ENCODE measurements around the gene PLA2G6. TPM values are rescaled to one million over a fixed set of nuclear protein-coding genes. Genes with fewer than 3 reads are reported as not detected.

Gene PLA2G6
- total and polyA plus RNA-seq, 9 donors, result 16.4 to 68.4 (median 39.4) TPM

- H3K36me3 ChIP-seq, result peaks cover 2% of the 10 kb centered on the region
- H3K4me3 ChIP-seq, result no peak overlapping the region
- no peaks in the 10 kb centered on the region for H3K4me1 ChIP-seq (ENCODE audit: insufficient read depth)
- no peak overlapping the region for H3K27ac ChIP-seq
- no peak for DNase-seq
- H3K27me3 ChIP-seq, result no peaks in the 10 kb centered on the region
- intact Hi-C loops (cut with DNase I), result loop anchor here in 1 of 4 donors (10.0 kb wide), 1 partner anchor 278 kb away; no protein-coding TSS in a partner anchor
- no peaks in the 10 kb centered on the region for H3K9me3 ChIP-seq
- TF ChIP-seq POLR2A (IDR thresholded peaks at IDR 0.05) (no peak), EP300 (IDR thresholded peaks at IDR 0.05) (no peak), CTCF (IDR thresholded peaks at IDR 0.05) (no peak)
- 65 to 67% (median 66%) methylated on average over 8 of the region's 8 CpGs for WGBS, 3 donors
Measured at GRCh38 chr22:38067028-38067415, 114.6 kb downstream of the PLA2G6 start.

DNA sequence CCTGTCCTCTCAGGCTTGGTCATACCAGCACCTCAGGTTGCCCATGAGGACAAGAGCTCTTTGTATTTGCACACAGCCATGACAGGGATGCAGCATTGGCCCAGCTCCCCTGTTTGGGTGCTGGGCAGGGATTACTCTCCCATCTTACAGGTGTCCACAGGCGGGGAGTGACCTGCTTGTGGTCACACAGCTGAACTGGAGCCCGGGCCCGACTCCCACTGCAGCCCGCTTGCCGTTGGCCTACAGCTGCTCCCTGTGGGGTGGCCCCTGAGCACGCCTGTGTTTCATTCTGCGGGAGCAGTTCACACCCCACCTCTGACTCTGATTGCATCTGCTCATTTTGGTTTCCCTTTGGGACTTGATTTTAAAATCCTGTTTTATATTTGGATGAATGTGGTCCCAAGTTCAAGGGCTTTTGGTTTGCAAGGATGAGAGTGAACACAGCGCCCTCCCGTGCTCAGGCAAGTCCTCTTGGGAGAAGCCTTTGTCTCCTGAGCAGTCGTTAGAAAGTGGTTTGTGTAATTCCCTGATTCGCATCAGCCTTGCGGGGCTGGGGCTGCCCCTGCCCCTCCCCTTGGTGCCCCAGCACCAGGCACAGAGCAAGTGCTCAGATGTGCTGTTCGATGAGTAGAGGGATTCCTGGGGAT, 115.1 kb downstream of the PLA2G6 start:
- WGBS, 3 donors, result 48 to 61% (median 48%) methylated on average over 13 of the region's 13 CpGs
- no peak for TF ChIP-seq CTCF (IDR thresholded peaks at IDR 0.05)
- TF ChIP-seq EP300 (IDR thresholded peaks at IDR 0.05), result no peak
- no peak for TF ChIP-seq POLR2A (IDR thresholded peaks at IDR 0.05)
- Histone ChIP-seq H3K4me3 (no peak overlapping the region), H3K4me1 (ENCODE audit: insufficient read depth) (no peaks in the 10 kb centered on the region), H3K36me3 (peaks cover 2% of the 10 kb centered on the region), H3K9me3 (no peaks in the 10 kb centered on the region), H3K27ac (no peak overlapping the region), H3K27me3 (no peaks in the 10 kb centered on the region)
- DNase-seq, result no peak
- intact Hi-C loops (cut with DNase I), result loop anchor here in 1 of 4 donors (10.0 kb wide), 1 partner anchor 278 kb away; no protein-coding TSS in a partner anchor

GRCh38 chr22:38065539-38065938, 116.1 kb downstream of the PLA2G6 start:
- H3K4me3 ChIP-seq, result no peak overlapping the region
- H3K27me3 ChIP-seq, result no peaks in the 10 kb centered on the region
- no peak overlapping the region for H3K27ac ChIP-seq
- H3K9me3 ChIP-seq, result no peaks in the 10 kb centered on the region
- no peaks in the 10 kb centered on the region for H3K4me1 ChIP-seq (ENCODE audit: insufficient read depth)
- intact Hi-C loops (cut with DNase I), result loop anchor here in 1 of 4 donors (10.0 kb wide), 1 partner anchor 279 kb away; no protein-coding TSS in a partner anchor
- H3K36me3 ChIP-seq, result peaks cover 2% of the 10 kb centered on the region
- no peak for DNase-seq
- WGBS, 3 donors, result 95 to 96% (median 96%) methylated on average over 8 of the region's 8 CpGs
- TF ChIP-seq POLR2A (IDR thresholded peaks at IDR 0.05) (no peak), CTCF (IDR thresholded peaks at IDR 0.05) (no peak), EP300 (IDR thresholded peaks at IDR 0.05) (no peak)

GRCh38 chr22:38062791-38063190, 118.8 kb downstream of the PLA2G6 start:
- no peaks in the 10 kb centered on the region for H3K36me3 ChIP-seq
- peaks cover 2% of the 10 kb centered on the region for H3K4me1 ChIP-seq (ENCODE audit: insufficient read depth)
- DNase-seq, result no peak
- WGBS, 3 donors, result 77 to 88% (median 83%) methylated on average over 6 of the region's 6 CpGs
- TF ChIP-seq CTCF (IDR thresholded peaks at IDR 0.05) (no peak), EP300 (IDR thresholded peaks at IDR 0.05) (no peak), POLR2A (IDR thresholded peaks at IDR 0.05) (no peak)
- H3K27ac ChIP-seq, result no peak overlapping the region
- no peaks in the 10 kb centered on the region for H3K9me3 ChIP-seq
- H3K4me3 ChIP-seq, result no peak overlapping the region
- intact Hi-C loops (cut with DNase I), result loop anchor here in 1 of 4 donors (10.0 kb wide), 1 partner anchor 282 kb away; no protein-coding TSS in a partner anchor
- no peaks in the 10 kb centered on the region for H3K27me3 ChIP-seq

Small RNAs within 50 kb of the gene (small RNA-seq; reads per million reads assigned to genes)
- gene RN7SL704P, result not detected

Other genes with a start within 250 kb of the PLA2G6 start
- gene C22orf23, start 228.2 kb downstream of the PLA2G6 start, total RNA-seq, result 1 to 10 TPM in 3 of 7 donors, under 1 TPM in 4; 0.28 to 2.6 (median 0.77) TPM
- gene C22orf23, start 228.2 kb downstream of the PLA2G6 start, polyA plus RNA-seq, result under 1 TPM; 0.41 to 0.87 TPM
- 10 to 100 TPM; 54.8 to 87.9 (median 65.2) TPM for gene POLR2F, start 228.1 kb downstream of the PLA2G6 start, total RNA-seq
- 100 to 1,000 TPM in 1 of 2 donors, 10 to 100 TPM in 1; 40.3 to 101 TPM for gene POLR2F, start 228.1 kb downstream of the PLA2G6 start, polyA plus RNA-seq
- 1 to 10 TPM in 3 of 7 donors, under 1 TPM in 2, not detected in 2; 0.11 to 3.2 (median 1.3) TPM for gene SOX10, start 197.3 kb downstream of the PLA2G6 start, total RNA-seq
- gene SOX10, start 197.3 kb downstream of the PLA2G6 start, polyA plus RNA-seq, result 1 to 10 TPM in 1 of 2 donors, under 1 TPM in 1; 0.61 to 1.9 TPM
- gene PICK1, start 124.4 kb downstream of the PLA2G6 start, total RNA-seq, result 10 to 100 TPM; 26.0 to 47.7 (median 35.1) TPM
- 10 to 100 TPM; 18.0 to 33.3 TPM for gene PICK1, start 124.4 kb downstream of the PLA2G6 start, polyA plus RNA-seq
- gene SLC16A8, start 97.6 kb downstream of the PLA2G6 start, total RNA-seq, result under 1 TPM in 1 of 7 donors, not detected in 6; 0.52 TPM
- under 1 TPM in 1 of 2 donors, not detected in 1; 0.39 TPM for gene SLC16A8, start 97.6 kb downstream of the PLA2G6 start, polyA plus RNA-seq
- gene BAIAP2L2, start 71.1 kb downstream of the PLA2G6 start, total RNA-seq, result 1 to 10 TPM in 3 of 7 donors, under 1 TPM in 4; 0.40 to 3.1 (median 0.69) TPM
- 1 to 10 TPM in 1 of 2 donors, not detected in 1; 1.7 TPM for gene BAIAP2L2, start 71.1 kb downstream of the PLA2G6 start, polyA plus RNA-seq
- gene MAFF, start 20.2 kb upstream of the PLA2G6 start, total RNA-seq, result 100 to 1,000 TPM in 1 of 7 donors, 10 to 100 TPM in 6; 15.0 to 153 (median 19.4) TPM
- gene MAFF, start 20.2 kb upstream of the PLA2G6 start, polyA plus RNA-seq, result 10 to 100 TPM; 13.3 to 25.2 TPM
- gene TMEM184B, start 91.2 kb upstream of the PLA2G6 start, total RNA-seq, result 10 to 100 TPM; 24.9 to 48.3 (median 38.6) TPM
- gene TMEM184B, start 91.2 kb upstream of the PLA2G6 start, polyA plus RNA-seq, result 10 to 100 TPM; 15.3 to 30.3 TPM
- 100 to 1,000 TPM in 5 of 7 donors, 10 to 100 TPM in 2; 73.2 to 161 (median 105) TPM for gene CSNK1E, start 135.6 kb upstream of the PLA2G6 start, total RNA-seq
- 100 to 1,000 TPM in 1 of 2 donors, 10 to 100 TPM in 1; 61.4 to 135 TPM for gene CSNK1E, start 135.6 kb upstream of the PLA2G6 start, polyA plus RNA-seq

Measured in ovary (tissue), 9 donors.